Stomach (tissue), 4 donors: ENCODE results near the gene SAPCD1.

Source experiments
- POLR2A ChIP-seq, 4 donors: fragments of 450-650 bp; IDR thresholded peaks; one replicate each; pipeline ENCODE4 v1.6.1; 2016; ENCODE audit warnings: antibody characterized with exemption in 4 of 4, control low read depth in 2 of 4, mild to moderate bottlenecking in 1 of 4, moderate library complexity in 1 of 4
- POLR2AphosphoS5 ChIP-seq, 3 donors: sonication (generic); formaldehyde crosslinking; IDR thresholded peaks; one replicate each; pipeline ENCODE4 v1.6.1; 2016; ENCODE audit warnings: antibody characterized with exemption in 3 of 3
- TF ChIP-seq, protein P1 (sequence below), 7 experiments: fragments of 450-650 bp in 4 of 7; fragments of 200-600 bp in 3 of 7; sonication (generic) in 3 of 7; IDR thresholded peaks; one replicate each; pipeline ENCODE4 v1.5.1; 2016 to 2019; ENCODE audit warnings: antibody characterized with exemption in 7 of 7, control low read depth in 2 of 7, mild to moderate bottlenecking in 1 of 7

DNA sequence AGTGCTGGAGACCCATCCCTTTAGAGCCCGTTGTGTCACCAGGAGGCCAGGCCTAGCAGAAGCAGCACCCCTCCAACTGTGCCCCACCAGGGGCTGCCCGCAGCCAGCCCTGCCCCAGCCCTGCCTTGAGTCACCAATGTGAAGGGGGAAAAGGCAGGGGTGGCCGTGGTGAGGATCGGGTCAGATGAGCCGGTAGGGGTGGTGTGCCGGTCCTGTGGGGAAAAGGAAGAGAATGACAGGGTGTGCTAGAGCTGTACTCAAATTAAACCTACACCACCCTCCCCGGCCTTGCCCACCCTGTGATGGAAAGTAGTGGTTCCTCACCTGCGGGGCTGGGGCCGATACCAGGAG lies 3.1 kb downstream of the SAPCD1 start:
- TF ChIP-seq POLR2AphosphoS5 (IDR thresholded peaks at IDR 0.05) (no peak), POLR2A (IDR thresholded peaks at IDR 0.05) (no peak)
- TF ChIP-seq, protein P1, sequence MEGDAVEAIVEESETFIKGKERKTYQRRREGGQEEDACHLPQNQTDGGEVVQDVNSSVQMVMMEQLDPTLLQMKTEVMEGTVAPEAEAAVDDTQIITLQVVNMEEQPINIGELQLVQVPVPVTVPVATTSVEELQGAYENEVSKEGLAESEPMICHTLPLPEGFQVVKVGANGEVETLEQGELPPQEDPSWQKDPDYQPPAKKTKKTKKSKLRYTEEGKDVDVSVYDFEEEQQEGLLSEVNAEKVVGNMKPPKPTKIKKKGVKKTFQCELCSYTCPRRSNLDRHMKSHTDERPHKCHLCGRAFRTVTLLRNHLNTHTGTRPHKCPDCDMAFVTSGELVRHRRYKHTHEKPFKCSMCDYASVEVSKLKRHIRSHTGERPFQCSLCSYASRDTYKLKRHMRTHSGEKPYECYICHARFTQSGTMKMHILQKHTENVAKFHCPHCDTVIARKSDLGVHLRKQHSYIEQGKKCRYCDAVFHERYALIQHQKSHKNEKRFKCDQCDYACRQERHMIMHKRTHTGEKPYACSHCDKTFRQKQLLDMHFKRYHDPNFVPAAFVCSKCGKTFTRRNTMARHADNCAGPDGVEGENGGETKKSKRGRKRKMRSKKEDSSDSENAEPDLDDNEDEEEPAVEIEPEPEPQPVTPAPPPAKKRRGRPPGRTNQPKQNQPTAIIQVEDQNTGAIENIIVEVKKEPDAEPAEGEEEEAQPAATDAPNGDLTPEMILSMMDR (IDR thresholded peaks at IDR 0.05) = no peak
